Neuronal stem cell (in vitro differentiated cells): ENCODE measurements around the gene KRT2.

Source experiments
- DNase-seq: peaks from one replicate; pipeline ENCODE4 v3.0.0-alpha.2; 2013; ENCODE audit warnings: low spot score
- H2AFZ ChIP-seq: one replicate; pipeline ENCODE4 v1.6.1; 2013; ENCODE audit warnings: mild to moderate bottlenecking, low read length, inconsistent platforms
- H2AK5ac ChIP-seq: 2 replicates; pipeline ENCODE4 v1.6.1; 2013; ENCODE audit warnings: low read depth, mild to moderate bottlenecking, inconsistent platforms, low read length, moderate library complexity, mixed read lengths
- H2BK120ac ChIP-seq: 2 replicates; pipeline ENCODE4 v1.6.1; 2013; ENCODE audit warnings: low read depth, mild to moderate bottlenecking, inconsistent platforms, low read length, moderate library complexity, mixed read lengths
- H2BK12ac ChIP-seq: one replicate; pipeline ENCODE4 v1.6.1; 2013; ENCODE audit warnings: low read length, inconsistent platforms
- H2BK15ac ChIP-seq: 2 replicates; pipeline ENCODE4 v1.6.1; 2013; ENCODE audit warnings: mild to moderate bottlenecking, low read length, inconsistent platforms, mixed read lengths
- H2BK5ac ChIP-seq: one replicate; pipeline ENCODE4 v1.6.1; 2013; ENCODE audit warnings: inconsistent platforms, mild to moderate bottlenecking, low read length, moderate library complexity
- H3K14ac ChIP-seq: one replicate; pipeline ENCODE4 v1.6.1; 2013; ENCODE audit warnings: low read length, inconsistent platforms
- H3K18ac ChIP-seq: 2 replicates; pipeline ENCODE4 v1.6.1; 2013; ENCODE audit warnings: low read length, inconsistent platforms
- H3K23ac ChIP-seq: 2 replicates; pipeline ENCODE4 v1.6.1; 2013; ENCODE audit warnings: low read depth, mild to moderate bottlenecking, mixed read lengths, low read length, inconsistent platforms; ENCODE audit not compliant: poor library complexity
- H3K27ac ChIP-seq: replicated peaks from 3 replicates; pipeline ENCODE4 v1.5.1; 2013; ENCODE audit warnings: low read length, inconsistent platforms
- H3K27me3 ChIP-seq, 3 experiments: 2 replicates each; pipeline ENCODE4 v1.6.1; 2013; ENCODE audit warnings: low read length in 3 of 3, mild to moderate bottlenecking in 2 of 3, inconsistent platforms in 1 of 3, low read depth in 1 of 3, mixed read lengths in 1 of 3, moderate library complexity in 1 of 3; ENCODE audit not compliant: control insufficient read depth in 3 of 3, insufficient read depth in 3 of 3
- H3K36me3 ChIP-seq, 2 donors: replicated peaks in 1 of 2; 2 replicates each; pipeline ENCODE4 v1.6.1; 2013; ENCODE audit warnings: low read length in 2 of 2; ENCODE audit not compliant: control insufficient read depth in 2 of 2, insufficient read depth in 2 of 2
- H3K4ac ChIP-seq: 2 replicates; pipeline ENCODE4 v1.6.1; 2013; ENCODE audit warnings: inconsistent platforms, mild to moderate bottlenecking, low read length, moderate library complexity
- H3K4me1 ChIP-seq, 2 donors: 1 replicate in 1 of 2; 2 replicates in 1 of 2; pipeline ENCODE4 v1.6.1; 2013; ENCODE audit warnings: low read length in 2 of 2, low read depth in 1 of 2; ENCODE audit not compliant: control insufficient read depth in 2 of 2, insufficient read depth in 1 of 2
- H3K4me2 ChIP-seq: one replicate; pipeline ENCODE4 v1.6.1; 2013; ENCODE audit warnings: mild to moderate bottlenecking, low read length, inconsistent platforms; ENCODE audit not compliant: insufficient read depth, poor library complexity, severe bottlenecking
- H3K4me3 ChIP-seq, 2 donors: 2 replicates each; pipeline ENCODE4 v1.5.1; 2013; ENCODE audit warnings: low read length in 2 of 2, mild to moderate bottlenecking in 2 of 2, inconsistent platforms in 1 of 2, moderate library complexity in 1 of 2
- H3K79me1 ChIP-seq: one replicate; pipeline ENCODE4 v1.6.1; 2013; ENCODE audit warnings: low read depth, mild to moderate bottlenecking, inconsistent platforms, low read length, moderate library complexity
- H3K9ac ChIP-seq: one replicate; pipeline ENCODE4 v1.6.1; 2013; ENCODE audit warnings: mild to moderate bottlenecking, low read depth, low read length, inconsistent platforms; ENCODE audit not compliant: poor library complexity
- H3K9me3 ChIP-seq, 2 donors: replicated peaks in 1 of 2; 2 replicates each; pipeline versions ENCODE3 to v1.6.1; 2013; ENCODE audit warnings: low read length in 2 of 2, mild to moderate bottlenecking in 2 of 2, inconsistent platforms in 1 of 2, low read depth in 1 of 2, mixed read lengths in 1 of 2, moderate library complexity in 1 of 2; ENCODE audit not compliant: control insufficient read depth in 2 of 2, insufficient read depth in 1 of 2
- H4K8ac ChIP-seq: one replicate; pipeline ENCODE4 v1.6.1; 2013; ENCODE audit warnings: low read depth, mild to moderate bottlenecking, inconsistent platforms, low read length, moderate library complexity
- H4K91ac ChIP-seq: one replicate; pipeline ENCODE4 v1.6.1; 2013; ENCODE audit warnings: low read length, low read depth, mild to moderate bottlenecking, inconsistent platforms; ENCODE audit not compliant: poor library complexity
- WGBS, 2 donors: extraction: QIAGEN DNeasy Blood & Tissue Kit; methylation state at CpG; one replicate each; pipeline ENCODE4 v1.1.7; 2013; ENCODE audit warnings: missing lambda C conversion rate in 2 of 2, mixed read lengths in 1 of 2; ENCODE audit not compliant: insufficient read length in 2 of 2, insufficient replicate concordance in 1 of 2; ENCODE audit errors: extremely low coverage in 2 of 2; 5-methylcytosine and 5-hydroxymethylcytosine counted together

KRT2 gene

GRCh38 chr12:52659951-52660350, 7.9 kb upstream of the KRT2 start:
- Histone ChIP-seq H2AFZ (no peak overlapping the region), H3K14ac (peak overlapping the region; percentile 28), H3K9me3 (no peaks in the 10 kb centered on the region), H2BK120ac (no peak overlapping the region), H3K18ac (no peak overlapping the region), H3K4me2 (no peak overlapping the region), H3K27me3 (peaks cover 0 to 8% (median 0%) of the 10 kb centered on the region in 3 experiments), H3K4me1 (peaks cover 0 to 2% of the 10 kb centered on the region in 2 donors), H4K8ac (no peak overlapping the region), H3K4me3 (no peak overlapping the region), H2BK12ac (no peak overlapping the region), H3K4ac (no peak overlapping the region), H2BK15ac (no peak overlapping the region), H3K27ac (no peak overlapping the region), H3K79me1 (no peaks in the 10 kb centered on the region), H4K91ac (no peak overlapping the region), H2BK5ac (no peak overlapping the region), H3K23ac (no peak overlapping the region), H3K36me3 (no peaks in the 10 kb centered on the region), H3K9ac (no peak overlapping the region), H2AK5ac (no peak overlapping the region)
- WGBS, 2 donors: no CpG with 5 or more reads among the region's 4 CpGs
- no peak for DNase-seq

- peaks cover 0 to 8% (median 0%) of the 10 kb centered on the region in 3 experiments for H3K27me3 ChIP-seq
- H2BK120ac ChIP-seq: no peak overlapping the region
- H3K36me3 ChIP-seq: no peaks in the 10 kb centered on the region
Measured at GRCh38 chr12:52659395-52659794, 7.4 kb upstream of the KRT2 start.

GRCh38 chr12:52658196-52658595, 6.2 kb upstream of the KRT2 start:
- Histone ChIP-seq H3K79me1 (no peaks in the 10 kb centered on the region), H3K27me3 (peaks cover 0 to 8% (median 0%) of the 10 kb centered on the region in 3 experiments), H3K4me1 (peaks cover 0 to 2% of the 10 kb centered on the region in 2 donors), H3K4ac (no peak overlapping the region), H3K18ac (no peak overlapping the region), H2BK12ac (no peak overlapping the region), H2BK120ac (no peak overlapping the region), H3K27ac (no peak overlapping the region), H2BK5ac (no peak overlapping the region), H3K4me3 (no peak overlapping the region), H4K8ac (no peak overlapping the region), H3K14ac (no peak overlapping the region), H2BK15ac (no peak overlapping the region), H3K9ac (no peak overlapping the region), H3K9me3 (no peaks in the 10 kb centered on the region), H2AFZ (no peak overlapping the region), H2AK5ac (no peak overlapping the region), H3K23ac (no peak overlapping the region), H4K91ac (no peak overlapping the region), H3K36me3 (no peaks in the 10 kb centered on the region), H3K4me2 (no peak overlapping the region)
- no CpG with 5 or more reads among the region's 4 CpGs for WGBS, 2 donors
- DNase-seq: no peak

More at GRCh38 chr12:52659395-52659794, 7.4 kb upstream of the KRT2 start:
- Histone ChIP-seq H3K14ac (peak overlapping the region; percentile 28), H3K4me1 (peaks cover 0 to 2% of the 10 kb centered on the region in 2 donors), H2AK5ac (no peak overlapping the region), H3K4me3 (no peak overlapping the region), H3K4me2 (no peak overlapping the region), H4K91ac (no peak overlapping the region), H3K4ac (no peak overlapping the region), H2BK12ac (no peak overlapping the region), H2AFZ (no peak overlapping the region), H3K79me1 (no peaks in the 10 kb centered on the region), H3K18ac (no peak overlapping the region), H3K9me3 (no peaks in the 10 kb centered on the region), H4K8ac (no peak overlapping the region), H3K23ac (no peak overlapping the region), H3K9ac (no peak overlapping the region), H2BK15ac (no peak overlapping the region), H2BK5ac (no peak overlapping the region), H3K27ac (no peak overlapping the region)
- WGBS, 2 donors: no CpG with 5 or more reads among the region's 7 CpGs
- no peak for DNase-seq

GRCh38 chr12:52657250-52657902, 5.4 kb upstream of the KRT2 start:
- no peak overlapping the region for H3K9ac ChIP-seq
- no peak overlapping the region for H3K18ac ChIP-seq
- H2AK5ac ChIP-seq: no peak overlapping the region
- no peak overlapping the region for H3K23ac ChIP-seq
- WGBS, 2 donors: no CpG with 5 or more reads among the region's 6 CpGs
- no peak overlapping the region for H3K14ac ChIP-seq
- no peak overlapping the region for H2BK5ac ChIP-seq
- no peak overlapping the region for H3K4ac ChIP-seq
- H3K79me1 ChIP-seq: no peaks in the 10 kb centered on the region
- H4K91ac ChIP-seq: no peak overlapping the region
- no peak overlapping the region for H2BK15ac ChIP-seq
- H3K4me1 ChIP-seq: peaks cover 0 to 2% of the 10 kb centered on the region in 2 donors
- peaks cover 0 to 8% (median 0%) of the 10 kb centered on the region in 3 experiments for H3K27me3 ChIP-seq
- H2BK12ac ChIP-seq: no peak overlapping the region
- no peak for DNase-seq
- no peak overlapping the region for H4K8ac ChIP-seq
- H2BK120ac ChIP-seq: no peak overlapping the region
- no peak overlapping the region for H3K4me2 ChIP-seq
- H2AFZ ChIP-seq: no peak overlapping the region
- no peak overlapping the region for H3K4me3 ChIP-seq
- no peak overlapping the region for H3K27ac ChIP-seq
- H3K9me3 ChIP-seq: no peaks in the 10 kb centered on the region
- H3K36me3 ChIP-seq: no peaks in the 10 kb centered on the region
